Inflammatory macrophage treated with lipopolysaccharide for 1 hour (primary cell): ENCODE measurements around the gene TPRKB.
A peak's percentile ranks its signal among the peaks of the same experiment; 100 is the strongest.
"Not testable (repeated sequence)": the region's sequence is repeated elsewhere in the genome, so short reads cannot be mapped to it uniquely, and the experiment has no call there.

Experiments
- DNase-seq, 2 donors: peaks; one replicate each; pipeline ENCODE4 v3.0.0-alpha.2; 2020 to 2022

The TPRKB gene

GRCh38 chr2:73736378-73736777 lies 767 bp downstream of the TPRKB start:
- no peak for DNase-seq

GRCh38 chr2:73730810-73731209 lies 6.3 kb downstream of the TPRKB start:
- DNase-seq: no peak

- no peak for DNase-seq
These were observed 8.4 kb downstream of the TPRKB start for GRCh38 chr2:73728711-73729110.

GRCh38 chr2:73728043-73728442 lies 9.1 kb downstream of the TPRKB start:
- no peak for DNase-seq

GRCh38 chr2:73726657-73727056 lies 10.5 kb downstream of the TPRKB start:
- not testable (repeated sequence) for DNase-seq

GRCh38 chr2:73718851-73719621 lies 18.1 kb downstream of the TPRKB start:
- DNase-seq: no peak

- DNase-seq: no peak
These were observed 18.7 kb downstream of the TPRKB start for GRCh38 chr2:73718421-73718820.

GRCh38 chr2:73717695-73718094 lies 19.4 kb downstream of the TPRKB start:
- not testable (repeated sequence) for DNase-seq

GRCh38 chr2:73717251-73717606 lies 19.9 kb downstream of the TPRKB start:
- no peak for DNase-seq

- peak; percentile 53 to 65 for DNase-seq
These were observed 20.4 kb downstream of the TPRKB start for GRCh38 chr2:73716543-73717250.

- no peak for DNase-seq
These were observed 23.1 kb downstream of the TPRKB start for GRCh38 chr2:73714091-73714490.

GRCh38 chr2:73708527-73708926 lies 28.6 kb downstream of the TPRKB start:
- no peak for DNase-seq

- no peak for DNase-seq
These were observed 29.5 kb downstream of the TPRKB start for GRCh38 chr2:73707636-73708035.

- no peak for DNase-seq
These were observed 30.1 kb downstream of the TPRKB start for GRCh38 chr2:73707058-73707457.

- DNase-seq: no peak
These were observed 32.1 kb downstream of the TPRKB start for GRCh38 chr2:73705091-73705490.

GRCh38 chr2:73704285-73704684 lies 32.9 kb downstream of the TPRKB start:
- peak in 1 of 2 donors; percentile 24 for DNase-seq

- no peak for DNase-seq
These were observed 33.5 kb downstream of the TPRKB start for GRCh38 chr2:73703675-73704074.

- not testable (repeated sequence) for DNase-seq
These were observed 34.2 kb downstream of the TPRKB start for GRCh38 chr2:73702852-73703493.

- DNase-seq: no peak
These were observed 35.0 kb downstream of the TPRKB start for GRCh38 chr2:73701968-73702665.

GRCh38 chr2:73701448-73701765 lies 35.7 kb downstream of the TPRKB start:
- DNase-seq: not testable (repeated sequence)

- no peak for DNase-seq
These were observed 36.3 kb downstream of the TPRKB start for GRCh38 chr2:73700661-73701447.

GRCh38 chr2:73700131-73700611 lies 37.0 kb downstream of the TPRKB start:
- peak; percentile 54 to 67 for DNase-seq
